Measurements from ENCODE around the gene LDHD.

Gene LDHD

GRCh38 chr16:75078886-75079285 is 37.7 kb downstream of the LDHD start:
- DNase-seq = no peak

DNA sequence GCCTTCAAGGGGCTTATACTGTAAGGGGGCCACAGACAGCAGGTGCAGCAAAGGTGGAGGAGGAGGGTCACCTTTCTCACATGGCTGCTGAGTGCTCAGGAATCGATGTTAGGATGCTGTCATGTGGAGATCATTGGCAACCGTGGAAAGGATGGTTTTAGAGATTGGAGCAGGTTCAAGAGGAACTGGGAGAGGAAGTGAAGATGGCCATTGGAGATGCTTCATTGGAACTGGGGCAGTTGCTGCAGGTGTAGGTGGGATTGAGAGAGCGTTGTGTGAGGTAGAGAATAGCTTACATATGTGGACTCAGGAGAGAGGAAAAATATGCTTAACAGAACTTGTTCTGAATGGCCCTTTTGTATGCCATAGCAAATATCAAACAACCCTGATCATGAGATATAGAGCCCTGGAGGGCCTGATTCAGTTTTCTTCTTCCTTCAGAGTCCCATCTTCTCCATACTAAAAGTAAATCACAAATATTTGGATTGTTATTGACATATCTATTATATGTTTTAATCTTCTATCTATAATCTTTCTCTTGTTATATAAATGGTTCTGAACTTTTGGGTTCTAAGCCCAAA is 40.8 kb downstream of the LDHD start:
- no peak for DNase-seq

DNA sequence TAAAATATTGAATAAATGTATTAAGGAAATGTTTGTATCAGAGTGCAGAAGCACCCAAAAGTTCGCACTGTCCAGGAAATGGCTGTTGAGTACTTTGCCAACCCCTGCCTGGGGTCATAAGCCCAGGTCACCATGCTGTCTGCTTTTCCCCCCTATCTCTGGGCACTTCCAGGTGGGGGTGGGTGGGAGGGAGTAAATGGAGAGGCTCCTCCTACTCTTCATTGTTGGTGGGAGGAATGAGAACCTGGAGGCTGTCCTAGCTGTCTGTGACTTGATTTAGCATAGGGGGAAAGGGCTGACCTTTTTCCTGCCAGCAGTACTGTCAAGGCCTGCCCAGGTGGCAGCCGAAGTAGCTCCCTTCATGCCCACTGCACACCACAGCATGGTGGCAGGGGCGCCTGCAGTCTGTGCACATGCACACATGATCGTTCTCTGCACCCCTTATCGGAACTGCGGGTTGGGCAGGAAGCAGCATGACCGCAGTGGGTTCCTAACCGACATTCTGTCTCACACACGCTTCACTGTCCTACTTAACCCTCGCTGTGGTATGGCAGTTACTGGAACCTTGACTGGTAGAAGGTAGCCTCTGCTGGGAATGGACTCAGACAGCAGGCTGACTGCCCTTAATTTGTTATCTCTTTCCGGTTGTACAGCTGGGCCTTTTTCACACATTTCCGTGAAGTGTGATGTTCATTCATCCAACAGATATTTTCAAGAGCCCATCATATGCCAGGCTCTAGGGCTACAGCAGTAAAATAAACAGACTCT is 41.5 kb downstream of the LDHD start:
- DNase-seq = peak; percentile 84 to 87

DNA sequence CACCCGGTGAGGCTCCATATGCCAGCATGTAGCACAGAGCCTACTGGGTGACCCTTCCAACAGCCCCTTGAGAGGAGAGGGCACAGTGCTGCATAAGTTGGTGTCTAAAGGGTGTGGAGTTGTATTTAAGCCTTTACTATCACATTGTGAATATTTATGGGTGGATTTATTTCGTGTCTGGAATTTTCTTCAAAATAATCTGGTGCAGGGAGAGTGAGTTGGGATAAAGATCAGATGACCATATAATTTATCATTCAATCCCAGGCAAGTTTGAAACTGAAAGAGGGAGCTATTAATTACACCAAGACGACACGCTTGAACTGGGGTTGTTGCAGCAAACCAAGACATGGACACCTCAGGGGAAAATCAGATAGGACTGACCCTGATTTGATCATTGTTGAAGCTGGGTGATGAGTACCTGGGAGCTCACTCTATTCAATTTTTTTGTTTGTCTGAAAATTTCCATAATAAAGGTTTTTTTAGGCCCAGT is 42.2 kb downstream of the LDHD start:
- no peak for DNase-seq

- DNase-seq = no peak
Observed at GRCh38 chr16:75073545-75074303, 42.9 kb downstream of the LDHD start.

DNA sequence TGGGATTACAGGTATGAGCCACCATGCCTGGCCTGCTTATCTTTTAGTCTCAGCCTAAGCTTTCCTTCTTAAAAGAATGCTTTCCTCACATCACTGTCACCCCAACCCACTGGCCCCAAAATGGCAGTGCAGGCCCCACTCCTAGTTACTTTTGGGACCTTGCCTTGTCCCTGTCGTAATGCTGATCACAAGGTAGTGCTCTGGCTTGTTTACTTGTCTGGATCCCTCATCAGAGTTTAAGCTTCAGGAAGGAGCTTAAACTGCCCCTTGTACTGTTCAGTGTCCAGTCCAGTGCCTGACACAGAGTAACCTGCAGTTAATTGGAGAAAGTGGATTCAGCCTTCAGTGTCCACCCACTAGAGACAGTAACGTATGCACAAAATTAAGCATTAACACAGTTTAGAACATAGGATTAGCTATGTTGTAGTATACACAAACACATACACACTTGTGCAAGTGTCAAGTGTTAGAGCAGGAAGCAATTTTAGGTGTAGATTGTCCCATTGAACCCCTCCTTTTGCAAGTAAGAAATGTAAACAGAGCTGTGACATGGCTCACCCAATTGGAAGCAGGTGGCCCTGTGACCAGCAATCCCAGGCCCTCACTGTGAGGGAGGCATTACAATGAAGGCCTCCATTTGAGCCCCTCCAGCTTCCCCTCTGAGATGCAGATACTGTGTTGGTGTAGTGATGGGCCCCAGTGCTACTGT is 44.2 kb downstream of the LDHD start:
- DNase-seq = no peak

DNA sequence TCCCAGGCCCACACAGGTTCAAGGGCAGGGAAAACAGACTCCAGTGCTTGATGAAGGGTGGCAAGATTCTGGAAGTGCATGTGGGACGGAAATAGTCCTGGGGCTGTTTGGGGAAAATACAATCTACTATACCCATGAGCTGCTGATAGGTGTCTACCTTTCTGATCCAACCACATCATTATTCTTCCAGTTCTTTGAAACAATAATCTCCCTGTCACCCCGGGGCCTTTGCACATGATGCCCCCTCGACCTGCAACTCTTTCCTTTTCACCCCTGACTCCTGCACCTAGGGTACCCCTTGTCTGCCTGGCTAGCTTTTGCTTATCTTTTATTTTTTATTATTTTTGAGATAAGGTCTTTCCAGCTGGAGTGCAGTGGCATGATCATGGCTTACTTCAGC is 45.0 kb downstream of the LDHD start:
- DNase-seq = no peak

DNA sequence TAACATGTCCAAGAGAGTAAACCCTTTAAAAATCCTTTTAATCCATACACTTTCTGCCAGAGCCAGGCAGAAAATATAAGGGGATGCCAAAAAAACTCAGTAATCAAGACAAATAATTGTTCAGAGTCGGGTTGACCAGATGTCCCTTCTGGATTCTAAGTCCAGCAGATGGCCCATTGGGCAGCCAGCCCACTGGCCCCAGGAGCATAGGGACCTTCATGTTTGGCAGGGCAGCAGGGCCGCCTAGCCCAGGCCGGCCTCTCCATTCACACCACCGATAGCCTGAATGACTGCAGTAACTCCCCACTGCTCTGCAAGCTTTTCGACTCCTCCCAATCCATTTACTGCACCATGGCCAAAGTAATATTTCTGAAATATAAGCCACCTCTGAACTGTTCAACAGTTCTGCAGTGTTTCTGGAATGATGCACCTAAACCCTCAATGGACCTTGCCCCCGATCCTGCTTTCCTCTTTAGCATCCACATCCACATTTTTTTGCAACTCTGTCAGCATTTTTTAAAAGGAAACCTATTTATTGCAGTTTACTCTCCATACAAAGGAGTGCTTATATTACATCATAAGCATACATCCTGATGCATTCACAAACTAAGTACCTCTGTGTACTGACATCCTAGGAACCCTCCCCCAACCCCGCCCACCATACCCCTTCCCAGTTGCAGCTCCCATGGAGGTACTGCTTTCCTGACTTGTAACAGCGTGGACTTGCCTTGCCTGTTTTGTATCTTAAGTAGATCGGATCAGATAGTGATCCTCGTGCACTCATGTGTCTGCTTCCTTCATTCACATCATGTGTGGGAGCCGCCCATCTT is 46.4 kb downstream of the LDHD start:
- DNase-seq = no peak

DNA sequence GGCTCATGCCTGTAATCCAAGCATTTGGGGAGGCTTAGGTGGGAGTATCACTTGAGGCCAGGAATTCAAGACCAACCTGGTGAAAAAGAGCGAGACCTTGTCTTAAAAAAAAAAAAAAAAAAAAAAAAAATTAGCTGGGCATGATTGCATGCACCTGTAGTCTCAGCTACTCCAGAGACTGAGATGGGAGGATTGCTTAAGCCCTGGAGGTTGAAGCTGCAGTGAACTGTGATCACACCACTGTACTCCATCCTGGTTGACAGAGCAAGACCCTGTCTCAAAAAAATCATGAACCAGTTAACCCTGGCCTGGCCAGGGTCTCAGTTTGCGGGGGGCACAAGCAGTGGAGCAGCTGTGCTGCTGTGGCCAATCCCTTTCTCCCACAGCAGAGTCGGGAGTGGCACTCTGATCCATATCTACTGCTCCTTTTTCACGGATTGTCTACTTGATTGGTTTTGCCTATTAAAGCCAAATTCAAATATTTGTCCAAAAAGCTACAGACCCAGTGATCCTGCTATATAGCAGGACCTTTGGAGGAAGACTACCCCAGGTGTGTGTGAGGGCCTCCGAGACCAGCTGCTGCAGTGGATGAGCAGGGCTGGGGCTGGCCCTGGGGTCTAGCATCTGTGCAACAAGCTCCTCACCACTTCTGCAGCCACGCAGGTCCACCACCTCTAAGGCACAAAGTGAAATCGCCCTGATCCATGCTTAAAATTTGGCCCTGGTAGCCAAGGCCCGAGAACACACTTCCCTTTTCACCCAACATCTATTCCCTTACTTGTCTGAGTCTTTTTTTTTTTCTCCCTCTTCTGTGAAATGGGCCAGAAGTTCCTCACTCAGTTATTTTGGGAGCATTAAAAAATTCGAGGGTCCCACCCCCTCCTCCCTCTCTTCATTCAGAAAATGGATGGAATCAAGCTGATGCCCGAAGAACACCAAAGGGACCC is 48.2 kb downstream of the LDHD start:
- no peak for DNase-seq

GRCh38 chr16:75066861-75067447 is 49.6 kb downstream of the LDHD start:
- no peak for DNase-seq

GRCh38 chr16:75065521-75066149 is 50.9 kb downstream of the LDHD start:
- no peak for DNase-seq

DNA sequence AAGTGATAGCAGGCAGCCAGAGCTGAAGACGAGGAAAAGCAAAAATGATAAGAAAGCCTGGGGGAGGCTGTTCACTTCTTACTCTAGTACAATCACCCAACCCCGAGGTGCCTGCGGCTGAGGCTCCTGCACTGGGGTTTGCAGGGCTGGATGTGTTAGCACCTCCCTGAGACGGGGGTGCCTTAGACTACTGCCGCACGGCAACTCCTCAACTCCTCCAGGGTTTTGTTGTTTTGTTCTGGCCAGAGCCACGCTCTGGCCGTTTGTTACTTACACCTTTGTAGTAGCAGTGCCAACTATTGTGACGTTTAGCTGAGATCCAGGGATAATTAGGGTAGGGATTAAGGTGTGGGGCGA is 51.5 kb downstream of the LDHD start:
- DNase-seq = peak; percentile 49 to 56

DNA sequence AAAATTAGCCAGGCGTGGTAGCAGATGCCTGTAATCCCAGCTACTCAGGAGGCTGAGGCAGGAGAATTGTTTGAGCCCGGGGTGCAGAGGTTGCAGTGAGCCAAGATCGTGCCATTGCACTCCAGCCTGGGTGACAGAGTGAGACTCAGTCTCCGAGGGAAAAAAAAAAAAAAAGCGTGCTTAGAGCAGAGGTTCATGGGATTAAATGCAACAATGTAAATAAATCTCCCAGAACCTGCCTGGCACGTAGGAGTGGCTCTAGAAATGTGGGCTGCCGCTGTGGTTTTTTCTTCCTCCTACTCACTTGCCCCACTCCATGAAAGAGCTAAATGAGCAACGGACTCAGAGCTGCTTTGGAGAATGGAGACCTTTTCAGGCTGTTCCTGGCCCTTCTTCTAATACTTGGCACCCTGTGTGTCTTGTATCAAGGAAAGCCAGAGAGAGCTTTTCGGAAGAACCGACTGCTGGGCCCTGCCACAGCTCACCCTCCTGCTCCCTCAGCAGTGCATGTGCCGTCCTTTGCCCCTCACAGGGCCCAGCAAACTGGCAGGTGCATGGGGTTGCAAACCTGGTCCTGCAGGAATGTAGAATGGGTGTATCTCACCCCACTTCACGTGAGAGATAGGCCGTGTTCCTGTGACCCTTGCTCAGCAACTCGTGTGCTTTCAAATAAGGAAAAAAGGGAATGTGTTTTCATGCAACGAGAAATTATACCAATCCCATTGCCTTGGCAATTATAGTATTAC is 52.0 kb downstream of the LDHD start:
- DNase-seq = peak; percentile 52 to 53

DNA sequence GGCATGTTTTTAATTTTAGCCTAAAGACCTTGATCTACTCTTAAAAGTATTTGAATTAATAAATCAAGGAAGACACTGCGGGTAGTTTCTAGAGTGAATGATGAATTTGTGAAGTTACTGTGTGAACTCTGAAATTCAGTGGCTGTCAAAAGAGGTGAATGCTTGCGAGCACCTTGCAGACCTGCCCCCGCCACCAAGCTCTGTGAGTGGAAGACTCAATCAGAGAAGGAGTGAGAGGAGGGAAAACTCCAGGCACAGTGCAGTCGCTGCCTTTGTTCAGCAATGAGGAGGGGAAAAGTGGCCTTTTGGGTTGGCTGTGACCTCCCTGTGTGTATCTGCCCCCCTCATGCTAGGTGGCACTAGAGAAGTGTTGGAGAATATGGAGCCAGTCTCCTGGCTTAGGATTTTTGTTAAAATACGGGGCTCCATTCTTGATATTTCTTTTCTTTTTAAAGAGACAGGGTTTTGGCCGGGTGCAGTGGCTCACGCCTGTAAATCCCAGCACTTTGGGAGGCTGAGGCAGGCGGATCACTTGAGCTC is 53.0 kb downstream of the LDHD start:
- no peak for DNase-seq

DNA sequence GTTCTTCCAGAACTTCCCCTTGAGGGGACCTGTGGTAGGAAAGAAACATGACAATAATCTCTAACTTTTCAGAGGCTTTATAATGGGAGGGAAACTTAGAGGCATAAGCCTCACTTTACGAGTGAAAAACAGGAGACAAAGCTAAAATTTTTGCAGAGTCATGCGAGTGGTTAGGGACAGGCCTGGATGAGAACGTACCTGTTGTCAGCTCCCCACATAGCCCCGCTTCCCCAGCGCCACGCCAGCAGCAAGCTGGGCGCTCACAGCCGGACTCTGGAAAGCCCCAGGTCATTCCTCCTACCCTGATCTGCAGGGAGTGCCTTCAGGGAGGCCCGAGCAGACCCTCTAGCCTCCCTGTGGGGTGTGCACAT is 53.6 kb downstream of the LDHD start:
- no peak for DNase-seq

DNA sequence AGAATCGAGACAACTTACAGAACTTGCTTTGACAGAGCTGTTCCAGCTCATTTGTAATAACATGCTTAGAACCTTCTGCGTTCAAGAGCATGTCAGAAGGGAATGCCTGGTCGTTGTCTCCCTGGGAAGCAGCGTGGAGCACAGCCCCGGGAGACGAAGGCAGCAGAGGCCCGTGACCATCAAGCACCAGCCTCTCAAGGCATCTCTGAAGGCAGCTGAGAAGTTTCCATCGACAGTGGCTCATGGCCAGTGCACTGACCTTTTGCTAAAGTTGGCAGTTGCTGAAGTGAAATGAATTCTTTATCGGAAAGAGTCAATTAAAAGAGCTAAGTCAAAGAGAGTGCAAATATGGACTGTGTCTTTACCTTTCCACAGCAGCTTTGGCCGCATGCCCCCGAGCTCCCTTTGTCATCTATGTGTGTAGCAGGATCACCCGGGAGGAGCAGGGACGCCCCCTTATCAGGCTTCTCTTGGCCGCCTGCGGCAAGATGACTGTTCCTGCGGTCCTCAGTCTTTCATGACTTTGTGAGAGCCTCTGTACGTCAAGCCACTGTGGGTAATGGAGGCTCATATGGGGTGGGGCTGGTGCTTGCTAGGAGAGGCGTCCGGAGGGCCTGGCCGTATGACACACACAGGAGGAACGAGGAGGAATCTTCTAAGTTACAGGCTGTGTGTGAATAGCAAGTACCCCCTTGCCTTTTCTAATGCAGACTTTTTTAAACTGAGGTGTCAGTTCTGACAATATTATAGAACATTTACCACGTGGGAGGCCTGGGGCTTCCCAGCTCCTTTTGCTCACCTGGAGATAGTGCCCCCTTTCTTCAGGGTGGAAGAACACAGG is 54.2 kb downstream of the LDHD start:
- no peak for DNase-seq

Data from activated T-cell treated with anti-CD3 and anti-CD28 coated beads, Interleukin-2, amount 50 U/mL, for 48 hours (primary cell).